SU-DHL-6 (cell line): Measurements from ENCODE around the gene ARMH4.
A peak's percentile ranks its signal among the peaks of the same experiment; 100 is the strongest.

ENCODE experiments used
- H2AFZ ChIP-seq: fragments of 200-600 bp; sonication (generic); 2 replicates; pipeline ENCODE4 v1.6.1; 2014; ENCODE audit warnings: low read depth, mild to moderate bottlenecking, moderate library complexity, mixed read lengths, antibody characterized with exemption, low read length; ENCODE audit not compliant: severe bottlenecking
- H3F3A ChIP-seq: fragments of 200-600 bp; shearing (Covaris generic); 2 replicates; pipeline ENCODE4 v1.6.0; 2016; ENCODE audit warnings: antibody characterized with exemption, mild to moderate bottlenecking; ENCODE audit not compliant: insufficient read depth
- H3K27ac ChIP-seq: fragments of 200-600 bp; sonication (generic); 2 replicates; pipeline ENCODE4 v1.5.1; 2016; ENCODE audit warnings: low read depth, mild to moderate bottlenecking, low read length, moderate library complexity, mixed read lengths
- H3K27me3 ChIP-seq: fragments of 200-600 bp; sonication (generic), shearing (Covaris generic); 2 replicates; pipeline ENCODE4 v1.6.0; 2014; ENCODE audit warnings: mild to moderate bottlenecking, low read length
- H3K36me3 ChIP-seq: fragments of 200-600 bp; sonication (generic); 2 replicates; pipeline ENCODE4 v1.6.1; 2014; ENCODE audit warnings: mild to moderate bottlenecking, low read length, mixed read lengths
- H3K4me2 ChIP-seq: fragments of 300-600, 200-600 bp; shearing (Covaris generic), sonication (generic); 2 replicates; pipeline ENCODE4 v1.6.0; 2014; ENCODE audit warnings: low read length, low read depth, mild to moderate bottlenecking; ENCODE audit not compliant: poor library complexity, severe bottlenecking
- H3K4me3 ChIP-seq: fragments of 200-600 bp; sonication (generic); 2 replicates; pipeline ENCODE4 v1.5.1; 2014; ENCODE audit warnings: antibody characterized with exemption, low read length, mild to moderate bottlenecking, mixed read lengths; ENCODE audit not compliant: insufficient read depth, poor library complexity, severe bottlenecking
- H3K79me2 ChIP-seq: fragments of 200-600 bp; sonication (generic); 2 replicates; pipeline ENCODE4 v1.6.1; 2014; ENCODE audit warnings: mild to moderate bottlenecking, low read length, moderate library complexity; ENCODE audit not compliant: insufficient read depth
- H3K9ac ChIP-seq: fragments of 200-600 bp; sonication (generic); 2 replicates; pipeline ENCODE4 v1.7.0; 2014; ENCODE audit warnings: mild to moderate bottlenecking, low read length
- H3K9me2 ChIP-seq: fragments of 200-600 bp; sonication (generic); replicated peaks from 2 replicates; pipeline ENCODE4 v1.6.1; 2014; ENCODE audit warnings: low read length; ENCODE audit not compliant: insufficient read depth
- H3K9me3 ChIP-seq: fragments of 200-600 bp; sonication (generic); 2 replicates; pipeline ENCODE4 v1.6.1; 2014; ENCODE audit warnings: low read length, mixed read lengths; ENCODE audit not compliant: insufficient read depth
- H4K20me1 ChIP-seq: fragments of 200-600 bp; sonication (generic); 2 replicates; pipeline ENCODE4 v1.6.1; 2014; ENCODE audit warnings: low read depth, mild to moderate bottlenecking, antibody characterized with exemption, low read length, moderate library complexity, mixed read lengths
- EZH2phosphoT487 ChIP-seq: fragments of 200-600 bp; sonication (generic), shearing (Covaris generic); conservative IDR thresholded peaks from 2 replicates; pipeline ENCODE4 v1.6.1; 2018; ENCODE audit warnings: mild to moderate bottlenecking, antibody characterized with exemption, low read length, moderate library complexity, mixed read lengths
- TF ChIP-seq, protein P1 (sequence below): fragments of 200-600 bp; sonication (generic); IDR thresholded peaks from one replicate; pipeline ENCODE4 v1.5.1; 2017; ENCODE audit warnings: antibody characterized with exemption, mild to moderate bottlenecking, low read length, moderate library complexity; ENCODE audit not compliant: insufficient read depth, poor library complexity, severe bottlenecking

The ARMH4 gene

DNA sequence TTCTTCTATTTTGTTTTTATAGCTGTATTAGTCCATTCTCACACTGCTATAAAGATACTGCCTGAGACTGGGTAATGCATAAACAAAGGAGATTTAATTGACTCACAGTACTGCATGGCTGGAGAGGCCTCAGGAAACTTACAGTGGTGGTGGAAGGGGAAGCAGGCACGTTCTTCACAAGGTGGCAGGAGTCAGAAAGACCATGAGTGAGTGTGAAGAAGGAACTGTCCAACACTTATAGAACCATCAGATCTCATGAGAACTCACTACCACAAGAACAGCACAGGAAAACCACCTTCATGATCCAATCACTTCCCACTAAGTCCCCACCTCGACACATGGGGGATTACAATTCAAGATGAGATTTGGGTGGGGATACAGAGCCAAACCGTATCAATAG, 42.3 kb downstream of the ARMH4 start:
- Histone ChIP-seq H3K27ac (no peak overlapping the region), H4K20me1 (no peaks in the 10 kb centered on the region), H3K27me3 (peaks cover 6% of the 10 kb centered on the region; the same call in 1 of the 2 replicates), H3K4me2 (no peak overlapping the region), H3K79me2 (no peaks in the 10 kb centered on the region), H2AFZ (no peak overlapping the region), H3F3A (no peaks in the 10 kb centered on the region), H3K9me3 (no peaks in the 10 kb centered on the region), H3K9me2 (no peaks in the 10 kb centered on the region), H3K4me3 (no peak overlapping the region), H3K9ac (no peak overlapping the region), H3K36me3 (no peaks in the 10 kb centered on the region)
- TF ChIP-seq, protein P1, sequence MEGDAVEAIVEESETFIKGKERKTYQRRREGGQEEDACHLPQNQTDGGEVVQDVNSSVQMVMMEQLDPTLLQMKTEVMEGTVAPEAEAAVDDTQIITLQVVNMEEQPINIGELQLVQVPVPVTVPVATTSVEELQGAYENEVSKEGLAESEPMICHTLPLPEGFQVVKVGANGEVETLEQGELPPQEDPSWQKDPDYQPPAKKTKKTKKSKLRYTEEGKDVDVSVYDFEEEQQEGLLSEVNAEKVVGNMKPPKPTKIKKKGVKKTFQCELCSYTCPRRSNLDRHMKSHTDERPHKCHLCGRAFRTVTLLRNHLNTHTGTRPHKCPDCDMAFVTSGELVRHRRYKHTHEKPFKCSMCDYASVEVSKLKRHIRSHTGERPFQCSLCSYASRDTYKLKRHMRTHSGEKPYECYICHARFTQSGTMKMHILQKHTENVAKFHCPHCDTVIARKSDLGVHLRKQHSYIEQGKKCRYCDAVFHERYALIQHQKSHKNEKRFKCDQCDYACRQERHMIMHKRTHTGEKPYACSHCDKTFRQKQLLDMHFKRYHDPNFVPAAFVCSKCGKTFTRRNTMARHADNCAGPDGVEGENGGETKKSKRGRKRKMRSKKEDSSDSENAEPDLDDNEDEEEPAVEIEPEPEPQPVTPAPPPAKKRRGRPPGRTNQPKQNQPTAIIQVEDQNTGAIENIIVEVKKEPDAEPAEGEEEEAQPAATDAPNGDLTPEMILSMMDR, result no peak
- no peak for TF ChIP-seq EZH2phosphoT487

DNA sequence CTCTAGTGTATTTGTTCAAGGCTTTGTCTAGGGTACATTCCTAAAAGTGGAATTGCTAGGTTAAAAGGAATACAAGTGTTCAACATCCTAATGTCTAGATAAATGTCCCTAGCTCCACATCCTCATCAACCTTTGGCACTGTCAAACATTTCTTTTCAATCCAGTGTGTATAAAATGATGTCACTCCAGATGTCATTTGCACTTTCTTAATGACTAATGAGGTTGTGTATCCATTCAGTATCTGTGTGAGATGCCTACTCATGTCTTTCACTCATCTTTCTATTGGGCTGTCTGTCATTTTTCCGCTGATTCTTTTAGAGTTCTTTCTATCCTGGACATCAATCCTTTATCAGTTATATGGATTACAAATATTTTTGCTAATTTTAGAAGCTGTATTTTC, 43.3 kb downstream of the ARMH4 start:
- no peak overlapping the region for H3K9ac ChIP-seq
- no peaks in the 10 kb centered on the region for H3K27me3 ChIP-seq
- no peak overlapping the region for H3K27ac ChIP-seq
- no peak for TF ChIP-seq EZH2phosphoT487
- TF ChIP-seq, protein P1, result no peak
- H3K79me2 ChIP-seq, result no peaks in the 10 kb centered on the region
- H3K9me2 ChIP-seq, result no peaks in the 10 kb centered on the region
- H3F3A ChIP-seq, result no peaks in the 10 kb centered on the region
- no peak overlapping the region for H3K4me3 ChIP-seq
- H4K20me1 ChIP-seq, result no peaks in the 10 kb centered on the region
- H2AFZ ChIP-seq, result no peak overlapping the region
- H3K9me3 ChIP-seq, result no peaks in the 10 kb centered on the region
- no peak overlapping the region for H3K4me2 ChIP-seq
- no peaks in the 10 kb centered on the region for H3K36me3 ChIP-seq

DNA sequence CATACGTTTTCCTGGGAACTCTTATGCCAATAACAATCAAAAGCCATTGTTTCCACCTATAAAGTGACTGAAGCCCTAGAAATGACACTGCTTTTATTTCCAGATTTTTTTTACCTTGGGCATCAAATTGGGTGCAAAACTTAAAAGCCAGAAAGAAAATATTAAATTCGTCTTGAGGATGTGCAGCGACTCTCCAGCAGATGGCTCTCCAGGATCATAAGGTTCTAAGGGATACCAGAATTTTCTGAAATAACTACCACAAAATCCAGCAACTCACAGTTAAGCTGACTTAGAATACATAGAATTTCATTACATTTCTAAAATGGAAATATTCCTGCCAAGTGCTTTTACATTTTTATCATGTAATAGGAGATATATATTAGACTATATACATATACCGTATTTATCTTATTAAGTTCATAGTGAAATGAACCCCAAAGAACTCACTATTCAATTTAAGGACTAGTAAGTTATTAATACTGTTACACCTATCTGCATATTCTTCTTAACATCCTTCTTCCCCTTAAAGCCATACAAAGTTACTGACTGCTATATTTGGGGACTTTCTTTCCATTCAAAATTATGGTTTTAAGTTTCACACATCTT, 44.0 kb downstream of the ARMH4 start:
- H3K79me2 ChIP-seq, result no peaks in the 10 kb centered on the region
- H3K27ac ChIP-seq, result no peak overlapping the region

More for the DNA sequence above, 44.0 kb downstream of the ARMH4 start:
- no peaks in the 10 kb centered on the region for H3K9me2 ChIP-seq
- H3K27me3 ChIP-seq, result no peaks in the 10 kb centered on the region
- H3F3A ChIP-seq, result no peaks in the 10 kb centered on the region
- no peaks in the 10 kb centered on the region for H3K9me3 ChIP-seq
- H3K9ac ChIP-seq, result no peak overlapping the region
- no peaks in the 10 kb centered on the region for H4K20me1 ChIP-seq
- H3K36me3 ChIP-seq, result no peaks in the 10 kb centered on the region
- H2AFZ ChIP-seq, result no peak overlapping the region
- no peak for TF ChIP-seq EZH2phosphoT487
- TF ChIP-seq, protein P1, result peak; percentile 47
- H3K4me3 ChIP-seq, result no peak overlapping the region
- no peak overlapping the region for H3K4me2 ChIP-seq
